HG02884 (cell line): ENCODE results near the gene TEKT2.

Experiments
- ATAC-seq: cut with Tn5 transposase; IDR thresholded peaks from one replicate; pipeline ENCODE4 v1.9.1; 2021; ENCODE audit warnings: mild to moderate bottlenecking, moderate library complexity; ENCODE audit not compliant: unreplicated experiment

TEKT2 gene

GRCh38 chr1:36087233-36088123 is 3.6 kb downstream of the TEKT2 start:
- ATAC-seq = no peak

DNA sequence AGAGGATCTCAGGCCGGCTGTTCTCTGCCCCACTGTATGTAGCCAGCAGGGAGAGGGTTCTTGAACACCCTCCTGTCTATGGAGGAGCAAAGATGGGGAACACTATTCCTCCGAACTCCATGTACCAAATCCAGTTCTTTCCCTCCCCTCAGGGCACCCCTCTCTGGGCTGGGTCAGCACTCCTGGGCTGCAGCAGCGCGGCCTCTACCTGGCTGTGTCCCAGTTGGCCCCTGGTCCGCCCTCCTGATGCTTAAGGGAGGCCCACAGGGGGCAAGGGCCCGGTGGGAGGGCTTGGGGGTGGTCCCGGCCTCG is 4.3 kb downstream of the TEKT2 start:
- ATAC-seq = no peak

DNA sequence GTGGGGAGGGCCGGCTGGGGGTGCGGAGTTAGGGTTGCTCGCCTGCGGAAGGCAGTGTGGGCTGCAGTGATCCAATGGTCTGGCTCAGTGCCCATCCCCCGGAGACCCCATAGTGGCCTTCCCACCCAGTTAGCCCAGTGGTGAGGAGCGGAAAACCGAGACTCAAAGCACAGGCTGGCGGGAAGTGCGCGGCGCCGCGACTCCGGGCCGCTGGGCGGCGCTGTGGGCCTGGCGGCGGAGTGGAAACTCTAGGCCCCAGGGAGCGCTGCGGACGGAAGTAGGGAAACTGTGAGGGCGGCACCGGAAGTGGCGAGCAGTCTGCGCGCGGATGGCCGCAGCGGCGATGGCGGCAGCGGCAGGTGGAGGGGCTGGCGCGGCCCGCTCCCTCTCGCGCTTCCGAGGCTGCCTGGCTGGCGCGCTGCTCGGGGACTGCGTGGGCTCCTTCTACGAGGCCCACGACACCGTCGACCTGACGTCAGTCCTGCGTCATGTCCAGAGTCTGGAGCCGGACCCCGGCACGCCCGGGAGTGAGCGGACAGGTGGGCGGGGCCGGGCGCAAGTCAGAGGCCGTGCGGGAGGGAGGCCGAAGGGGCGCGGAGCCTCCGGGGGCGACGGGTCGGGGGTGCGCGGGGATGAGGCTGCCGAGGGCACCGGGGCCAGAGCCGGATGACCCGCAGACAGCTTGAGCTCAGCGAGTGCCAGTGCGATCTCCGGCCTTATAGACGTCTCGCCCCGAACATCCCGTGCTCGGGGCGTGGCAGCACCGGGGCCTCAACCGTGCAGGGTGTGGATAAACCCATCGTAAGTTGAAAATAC is 4.9 kb downstream of the TEKT2 start, which contains the start of gene ADPRS:
Gene ADPRS (plus strand): TSS at position 316 of the 816 bp plus-strand sequence. CDS start 13 bp downstream, at position 329.
- ATAC-seq = peak; percentile 63

DNA sequence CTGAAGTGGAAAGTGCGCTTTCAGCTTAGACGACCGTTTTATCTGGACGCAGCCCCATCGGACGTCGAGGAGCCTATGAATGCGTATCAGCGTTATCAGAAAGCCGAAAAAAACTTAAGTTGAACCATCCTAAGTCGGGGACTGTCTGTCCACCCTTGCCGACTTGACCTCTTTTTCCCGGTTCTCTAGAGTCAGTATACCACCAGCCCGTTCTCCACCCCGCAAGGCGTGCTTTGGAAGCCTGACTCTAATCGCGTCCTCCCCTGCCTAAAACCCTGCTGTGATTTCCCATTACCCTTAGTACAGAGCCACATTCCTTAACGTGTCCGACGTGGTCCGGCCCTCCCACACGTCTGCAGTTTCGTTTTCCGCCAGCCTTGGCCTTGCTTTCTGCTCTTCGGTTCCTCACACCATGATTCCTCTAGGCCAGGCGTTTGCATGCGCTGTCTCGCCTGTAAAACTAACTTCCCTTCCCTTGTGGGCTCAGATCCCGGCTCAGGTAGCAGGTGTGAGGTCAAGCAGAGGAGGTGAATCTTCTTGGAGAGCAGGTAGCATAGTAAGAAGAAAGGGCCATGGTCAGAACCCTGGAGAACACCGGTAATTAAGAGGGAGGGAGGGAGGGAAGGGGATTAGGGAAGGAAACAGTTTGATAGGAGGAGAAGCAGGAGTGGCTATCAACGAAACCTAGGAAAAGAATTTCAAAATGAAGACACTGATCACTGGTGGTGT is 5.7 kb downstream of the TEKT2 start:
- ATAC-seq = peak; percentile 10

- no peak for ATAC-seq
These were observed 7.2 kb downstream of the TEKT2 start for GRCh38 chr1:36091141-36091540.

GRCh38 chr1:36091698-36092097 is 7.8 kb downstream of the TEKT2 start:
- ATAC-seq = no peak

- ATAC-seq = no peak
These were observed 8.4 kb downstream of the TEKT2 start for GRCh38 chr1:36092166-36092797.

- ATAC-seq = no peak
These were observed 8.9 kb downstream of the TEKT2 start for GRCh38 chr1:36092798-36093185.

GRCh38 chr1:36093226-36093625 is 9.3 kb downstream of the TEKT2 start:
- ATAC-seq = no peak

DNA sequence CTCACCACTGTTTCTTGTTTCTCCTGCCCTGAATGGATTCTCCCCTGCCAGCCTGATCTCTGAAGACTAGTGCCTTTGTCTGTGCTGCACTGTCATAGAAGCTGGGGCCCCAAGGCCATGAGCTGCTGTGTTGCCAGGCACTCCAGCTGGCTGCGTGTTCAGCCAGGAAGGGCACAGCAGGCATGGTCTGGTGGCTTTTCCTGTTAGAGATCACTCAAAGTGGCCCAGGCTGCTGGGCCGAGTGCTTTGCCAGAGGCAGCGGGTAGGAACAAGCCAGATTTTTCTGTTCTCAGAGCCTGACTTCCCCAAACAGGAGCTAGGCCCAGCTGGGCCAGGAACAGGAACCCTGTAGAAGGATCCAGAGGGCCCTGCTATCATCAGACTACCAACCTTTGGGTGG is 10.0 kb downstream of the TEKT2 start:
- no peak for ATAC-seq

DNA sequence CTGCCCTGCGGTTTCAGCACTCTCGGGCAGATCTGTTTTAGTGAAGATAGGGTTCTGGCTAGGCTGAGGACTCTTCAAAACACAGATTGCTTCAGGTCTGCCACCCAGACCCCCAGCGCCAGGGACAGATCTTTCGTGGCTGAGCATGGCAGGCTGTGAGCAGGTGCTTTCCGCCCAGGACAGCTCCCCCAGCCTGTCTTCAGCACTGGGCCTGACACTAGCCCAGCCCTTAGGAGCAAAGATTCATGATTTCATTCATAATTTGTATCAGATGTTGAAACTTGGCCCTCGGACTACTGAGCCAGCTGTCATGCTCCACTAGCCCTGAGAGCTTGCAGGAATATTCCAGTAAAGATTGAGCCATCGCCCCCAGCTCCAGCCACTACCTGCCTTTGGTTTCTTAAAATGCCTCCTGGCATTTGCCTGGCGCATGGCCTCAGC is 10.7 kb downstream of the TEKT2 start:
- no peak for ATAC-seq

DNA sequence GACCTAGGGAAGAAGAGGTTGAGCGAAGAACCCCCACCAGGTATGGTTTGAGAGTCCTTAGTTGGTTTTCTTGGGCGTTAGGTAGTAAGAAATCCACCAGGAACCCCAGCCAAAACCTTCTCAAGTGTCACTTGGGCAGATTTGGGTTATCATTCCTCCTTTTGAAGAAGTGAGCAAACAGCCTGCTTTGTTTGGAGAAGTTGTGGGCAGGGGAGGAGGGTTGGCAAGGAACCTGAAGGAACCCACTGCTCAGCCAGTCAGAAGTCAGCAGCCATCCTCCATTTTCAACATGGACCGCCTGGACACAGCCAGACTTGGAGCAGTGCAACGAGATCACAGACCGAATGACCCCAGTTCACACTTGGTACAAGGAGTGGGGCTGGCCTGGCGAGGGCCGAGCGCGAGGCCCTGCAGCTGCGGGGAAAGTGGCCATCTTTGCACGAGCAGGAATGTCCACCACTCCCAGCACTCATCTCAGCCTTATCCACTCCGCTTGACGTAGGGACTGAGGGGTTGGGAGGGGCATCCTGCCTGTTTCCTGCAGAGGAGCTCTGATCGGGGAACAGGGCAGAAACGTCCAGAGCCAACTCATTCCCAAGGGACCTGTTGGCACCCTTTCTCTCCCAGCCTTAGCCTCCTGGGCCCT is 12.0 kb downstream of the TEKT2 start:
- ATAC-seq = no peak

GRCh38 chr1:36096500-36097432 is 12.9 kb downstream of the TEKT2 start:
- ATAC-seq = no peak

DNA sequence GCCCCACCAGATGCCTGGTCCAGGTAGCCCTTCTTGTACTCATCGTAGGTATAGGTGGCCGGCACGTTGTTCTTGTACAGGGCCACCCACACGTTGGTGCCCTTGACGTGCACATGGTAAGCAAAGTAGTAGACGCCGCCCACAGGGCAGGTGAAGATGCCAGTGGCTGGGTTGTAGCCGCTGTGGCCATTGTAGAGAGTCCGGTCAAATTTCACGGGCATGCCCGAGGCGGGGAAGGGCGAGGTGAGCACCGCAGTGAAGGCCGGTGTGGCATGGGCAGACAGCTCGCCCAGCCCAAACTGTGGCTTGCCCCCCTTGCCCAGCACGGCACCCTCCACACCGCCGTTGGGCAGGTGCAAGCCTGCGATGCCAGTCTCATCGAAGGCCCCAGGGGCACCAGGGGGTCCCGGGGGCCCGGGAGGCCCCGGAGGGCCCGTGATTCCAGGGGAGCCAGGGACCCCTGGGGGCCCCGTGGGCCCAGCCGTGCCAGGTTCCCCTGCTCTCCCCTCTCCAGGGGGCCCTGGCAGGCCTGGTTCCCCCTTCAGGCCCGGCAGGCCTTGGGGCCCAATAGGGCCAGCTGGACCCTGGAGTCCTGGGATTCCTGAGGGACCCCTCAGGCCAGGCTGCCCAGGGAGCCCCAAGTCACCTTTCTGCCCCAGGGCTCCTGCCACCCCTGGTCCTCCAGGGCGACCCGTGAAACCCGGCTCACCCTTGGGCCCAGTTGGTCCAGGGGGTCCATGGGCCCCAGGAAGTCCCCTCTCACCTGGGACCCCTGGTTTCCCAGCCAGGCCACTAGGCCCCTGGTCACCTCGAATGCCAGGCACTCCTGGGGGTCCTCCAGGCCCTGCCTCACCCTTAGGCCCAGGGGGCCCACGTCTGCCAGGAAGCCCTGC is 14.0 kb downstream of the TEKT2 start:
- ATAC-seq = no peak

DNA sequence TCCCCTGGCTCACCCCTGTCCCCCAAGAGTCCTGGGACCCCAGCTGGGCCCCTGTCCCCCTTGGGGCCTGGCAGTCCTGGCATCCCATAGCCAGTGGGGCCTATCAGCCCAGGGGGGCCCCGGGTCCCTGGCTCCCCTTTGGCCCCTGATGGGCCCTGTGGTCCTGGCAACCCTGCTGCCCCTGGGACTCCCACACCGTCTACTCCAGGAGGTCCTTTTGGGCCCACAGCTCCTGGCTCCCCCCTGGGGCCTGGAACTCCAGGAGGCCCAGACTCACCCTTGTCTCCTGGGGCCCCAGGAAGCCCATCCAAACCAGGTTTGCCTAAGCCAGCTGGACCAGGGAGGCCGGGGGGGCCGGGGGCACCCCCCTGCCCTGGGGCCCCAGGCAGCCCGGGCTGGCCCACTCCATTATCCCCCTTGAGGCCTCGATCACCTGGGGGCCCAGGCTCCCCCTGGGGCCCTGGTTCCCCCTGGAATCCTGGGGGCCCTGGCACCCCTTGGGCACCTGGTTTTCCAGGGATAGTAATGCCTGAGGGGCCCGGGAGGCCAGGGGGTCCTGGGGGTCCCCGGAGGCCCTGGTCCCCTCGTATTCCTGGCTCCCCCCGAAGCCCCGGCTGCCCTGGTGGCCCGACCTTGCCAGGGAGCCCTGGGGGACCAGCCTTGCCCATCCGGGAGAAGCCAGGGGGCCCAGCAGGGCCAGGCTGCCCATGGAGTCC is 14.9 kb downstream of the TEKT2 start:
- no peak for ATAC-seq

DNA sequence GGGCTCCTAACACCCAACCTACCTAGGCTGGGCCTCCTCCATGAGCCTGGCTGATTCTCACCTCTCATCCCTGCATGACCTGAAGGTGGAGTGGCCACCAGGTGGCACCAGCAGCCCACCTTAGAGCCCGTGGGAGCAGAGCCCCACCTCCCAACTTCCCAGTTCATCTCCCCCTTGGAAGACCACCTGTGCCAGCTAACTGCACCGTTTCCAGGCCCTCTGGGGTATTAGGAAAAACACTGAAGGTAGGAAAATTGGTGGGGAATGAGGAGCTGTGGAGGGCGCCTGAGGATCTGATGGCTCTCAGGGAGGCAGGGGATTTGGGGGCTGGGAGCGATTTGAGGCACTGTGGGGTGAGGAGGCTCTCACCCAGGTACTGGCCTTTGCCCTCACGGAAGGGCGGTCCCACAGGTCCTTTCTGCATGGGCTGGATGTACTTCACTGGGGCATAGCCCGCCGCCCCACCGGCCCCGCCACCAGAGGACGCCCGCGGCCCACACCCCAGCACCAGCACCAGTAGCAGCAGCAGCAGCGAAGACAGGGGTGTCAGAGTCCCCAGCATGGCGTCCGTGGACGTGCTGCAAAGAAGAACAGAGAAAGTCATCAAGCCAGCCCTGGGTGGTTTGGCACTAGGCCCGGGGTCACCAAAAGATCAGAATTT is 15.9 kb downstream of the TEKT2 start:
- no peak for ATAC-seq

DNA sequence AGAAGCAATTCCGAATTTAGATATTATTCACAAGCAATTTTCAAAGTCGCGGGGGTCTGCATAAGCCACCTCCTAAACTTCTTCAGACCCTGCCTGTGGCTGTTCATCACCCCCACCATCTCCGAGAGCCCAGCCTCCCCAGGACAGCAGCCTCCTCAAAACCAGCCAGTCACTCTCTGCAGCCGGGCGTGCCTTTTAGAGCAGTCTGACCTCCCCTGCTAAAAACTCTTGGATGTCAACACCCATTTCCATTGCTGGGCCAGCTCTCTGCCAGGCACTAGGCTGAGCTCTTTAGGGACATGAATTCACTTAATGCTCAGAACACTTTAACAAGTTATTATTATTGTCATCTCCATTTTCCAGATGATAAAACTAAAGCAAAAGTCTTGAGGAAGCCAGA is 16.5 kb downstream of the TEKT2 start:
- ATAC-seq = no peak
